Stimulated activated naive CD4-positive, alpha-beta T cell (primary cell): ENCODE results near the gene ARSB.
"Not testable (repeated sequence)": the region's sequence is repeated elsewhere in the genome, so short reads cannot be mapped to it uniquely, and the experiment has no call there.

Experiments used
- DNase-seq, 6 experiments: peaks; one replicate each; lab custom pipeline; 2025; lab: John Stamatoyannopoulos, UW

Gene ARSB

GRCh38 chr5:78751872-78752271 is 233.2 kb downstream of the ARSB start:
- no peak for DNase-seq

- DNase-seq = no peak
Measured at GRCh38 chr5:78750281-78750680, 234.8 kb downstream of the ARSB start.

GRCh38 chr5:78747705-78748359 is 237.3 kb downstream of the ARSB start:
- DNase-seq = no peak

- no peak for DNase-seq
Measured at GRCh38 chr5:78747055-78747454, 238.1 kb downstream of the ARSB start.

- no peak for DNase-seq
Measured at GRCh38 chr5:78746021-78746770, 238.9 kb downstream of the ARSB start.

- DNase-seq = no peak
Measured at GRCh38 chr5:78744951-78745534, 240.1 kb downstream of the ARSB start.

GRCh38 chr5:78741019-78741418 is 244.1 kb downstream of the ARSB start:
- DNase-seq = no peak

GRCh38 chr5:78738693-78739300 is 246.3 kb downstream of the ARSB start:
- no peak for DNase-seq

- no peak for DNase-seq
Measured at GRCh38 chr5:78738104-78738503, 247.0 kb downstream of the ARSB start.

- no peak for DNase-seq
Measured at GRCh38 chr5:78735834-78736463, 249.2 kb downstream of the ARSB start.

GRCh38 chr5:78734950-78735349 is 250.2 kb downstream of the ARSB start:
- DNase-seq = no peak

- no peak for DNase-seq
Measured at GRCh38 chr5:78734094-78734845, 250.8 kb downstream of the ARSB start.

- not testable (repeated sequence) for DNase-seq
Measured at GRCh38 chr5:78732721-78733120, 252.4 kb downstream of the ARSB start.

GRCh38 chr5:78731884-78732283 is 253.2 kb downstream of the ARSB start:
- DNase-seq = no peak

- no peak for DNase-seq
Measured at GRCh38 chr5:78730300-78731094, 254.6 kb downstream of the ARSB start.

GRCh38 chr5:78727786-78728761 is 257.0 kb downstream of the ARSB start:
- no peak for DNase-seq
